C4-2B (cell line): ENCODE data around the gene RYR3.

Experiments used
- H3K27ac ChIP-seq: fragments of 450-650 bp; 2 replicates; pipeline ENCODE4 v1.5.1; 2017
- CTCF ChIP-seq: fragments of 450-650 bp; conservative IDR thresholded peaks from 2 replicates; pipeline ENCODE4 v1.5.1; 2017; ENCODE audit warnings: mild to moderate bottlenecking
- ZFX ChIP-seq: fragments of 450-650 bp; IDR thresholded peaks from 2 replicates; pipeline ENCODE4 v1.6.1; 2017

The RYR3 gene

GRCh38 chr15:33398555-33398954, 87.8 kb downstream of the RYR3 start:
- TF ChIP-seq CTCF (no peak), ZFX (no peak)
- no peak overlapping the region for H3K27ac ChIP-seq

GRCh38 chr15:33400941-33401340, 90.2 kb downstream of the RYR3 start:
- H3K27ac ChIP-seq: no peak overlapping the region
- no peak for TF ChIP-seq CTCF

GRCh38 chr15:33402600-33402999, 91.8 kb downstream of the RYR3 start:
- H3K27ac ChIP-seq: no peak overlapping the region
- TF ChIP-seq ZFX (no peak), CTCF (no peak)

GRCh38 chr15:33405096-33405495, 94.3 kb downstream of the RYR3 start:
- TF ChIP-seq CTCF (no peak), ZFX (no peak)
- no peak overlapping the region for H3K27ac ChIP-seq

GRCh38 chr15:33411596-33412540, 101.1 kb downstream of the RYR3 start:
- no peak overlapping the region for H3K27ac ChIP-seq
- TF ChIP-seq ZFX (no peak), CTCF (no peak)

- no peak overlapping the region for H3K27ac ChIP-seq
- no peak for TF ChIP-seq CTCF
Observed at GRCh38 chr15:33419701-33420100, 108.9 kb downstream of the RYR3 start.

GRCh38 chr15:33424025-33424424, 113.3 kb downstream of the RYR3 start:
- TF ChIP-seq ZFX (no peak), CTCF (no peak)
- H3K27ac ChIP-seq: no peak overlapping the region
